H1 (cell line): ENCODE data around the gene SAMD4A. TPM values are rescaled to one million over a fixed set of nuclear protein-coding genes. Genes with fewer than 3 reads are reported as not detected.

Source experiments
- CTCF ChIA-PET: fragments of 300-600 bp; sonication (Branson Sonifier 250); formaldehyde crosslinking; loops from one replicate; lab custom pipeline; 2021; ENCODE audit not compliant: partially characterized antibody; lab: Charles Lee
- POLR2A ChIA-PET: fragments of 300-600 bp; sonication (Branson Sonifier 250); formaldehyde crosslinking; loops from one replicate; lab custom pipeline; 2021; ENCODE audit warnings: inconsistent platforms; ENCODE audit not compliant: partially characterized antibody; lab: Charles Lee
- DNase-seq, 2 experiments: peaks; one replicate each; pipeline versions ENCODE4 v3.0.0 to v3.0.0-alpha.2; 2010 to 2022; ENCODE audit warnings: low spot score in 2 of 2, low read depth in 1 of 2, mixed read lengths in 1 of 2
- FAIRE-seq: peaks from 2 replicates; lab custom pipeline; 2011; peaks lifted over from hg19 to GRCh38; lab: Jason Lieb, UNC
- H2AFZ ChIP-seq: 2 replicates; pipeline ENCODE4 v1.8.1; 2012; ENCODE audit warnings: low read length, inconsistent platforms
- H2AK5ac ChIP-seq: 2 replicates; pipeline ENCODE4 v1.6.1; 2013; ENCODE audit warnings: low read depth, low read length
- H2BK120ac ChIP-seq: replicated peaks from 2 replicates; pipeline ENCODE3; 2013; ENCODE audit warnings: low read depth, low read length, inconsistent platforms
- H2BK12ac ChIP-seq: 2 replicates; pipeline ENCODE4 v1.6.1; 2013; ENCODE audit warnings: low read depth, low read length
- H2BK15ac ChIP-seq: 2 replicates; pipeline ENCODE4 v1.6.1; 2013; ENCODE audit warnings: low read length
- H2BK20ac ChIP-seq: 2 replicates; pipeline ENCODE4 v1.6.1; 2013; ENCODE audit warnings: low read length
- H2BK5ac ChIP-seq: 2 replicates; pipeline ENCODE4 v1.6.1; 2013; ENCODE audit warnings: low read depth, low read length
- H3K14ac ChIP-seq: 2 replicates; pipeline ENCODE4 v1.6.1; 2013; ENCODE audit warnings: inconsistent platforms; ENCODE audit not compliant: insufficient read length
- H3K18ac ChIP-seq: 2 replicates; pipeline ENCODE4 v1.6.1; 2013; ENCODE audit warnings: low read length; ENCODE audit errors: extremely low read depth
- H3K23ac ChIP-seq: 2 replicates; pipeline ENCODE4 v1.6.1; 2013; ENCODE audit warnings: inconsistent platforms; ENCODE audit not compliant: insufficient read length
- H3K23me2 ChIP-seq: 2 replicates; pipeline ENCODE4 v1.6.1; 2013; ENCODE audit warnings: low read depth, low read length
- H3K27ac ChIP-seq: 2 replicates; pipeline ENCODE4 v1.6.1; 2011; ENCODE audit warnings: low read depth, low read length, inconsistent platforms
- H3K27me3 ChIP-seq, 4 experiments: replicated peaks in 1 of 4; 1 replicate in 1 of 4; 2 replicates in 3 of 4; pipeline versions ENCODE4 v1.6.1 to v1.8.1; 2011 to 2013; ENCODE audit warnings: low read length in 3 of 4, mild to moderate bottlenecking in 3 of 4, inconsistent platforms in 2 of 4, mixed read lengths in 2 of 4, moderate library complexity in 1 of 4; ENCODE audit not compliant: control insufficient read depth in 3 of 4, insufficient read depth in 3 of 4; ENCODE audit errors: extremely low read depth in 1 of 4
- H3K36me3 ChIP-seq, 4 experiments: 2 replicates each; pipeline versions ENCODE4 v1.6.1 to v1.8.1; 2011 to 2013; ENCODE audit warnings: mild to moderate bottlenecking in 4 of 4, low read length in 3 of 4, moderate library complexity in 2 of 4, control low read depth in 1 of 4, inconsistent platforms in 1 of 4; ENCODE audit not compliant: insufficient read depth in 4 of 4, control insufficient read depth in 2 of 4
- H3K4ac ChIP-seq: replicated peaks from 2 replicates; pipeline ENCODE3; 2013; ENCODE audit warnings: low read length, low read depth, mixed read lengths, inconsistent platforms; ENCODE audit not compliant: insufficient read length
- H3K4me1 ChIP-seq, 4 experiments: replicated peaks in 1 of 4; 1 replicate in 1 of 4; 2 replicates in 3 of 4; pipeline versions ENCODE4 v1.6.1 to v1.8.1; 2011 to 2013; ENCODE audit warnings: low read length in 3 of 4, inconsistent platforms in 2 of 4, mixed read lengths in 1 of 4; ENCODE audit not compliant: insufficient read depth in 4 of 4, control insufficient read depth in 3 of 4
- H3K4me2 ChIP-seq, 2 experiments: 2 replicates each; pipeline versions ENCODE4 v1.6.1 to v1.8.1; 2011 to 2013; ENCODE audit warnings: low read depth in 2 of 2, low read length in 2 of 2, control low read depth in 1 of 2, inconsistent platforms in 1 of 2, mild to moderate bottlenecking in 1 of 2; ENCODE audit not compliant: insufficient read depth in 1 of 2
- H3K4me3 ChIP-seq, 4 experiments: fragments of 200-600, 300-600 bp in 1 of 4; sonication (generic), shearing (Covaris generic), sonication (Bioruptor Twin) in 1 of 4; 2 replicates each; pipeline versions ENCODE4 v1.5.1 to v1.8.1; 2011 to 2016; ENCODE audit warnings: low read length in 4 of 4, low read depth in 3 of 4, control low read depth in 2 of 4, inconsistent platforms in 2 of 4, mild to moderate bottlenecking in 2 of 4, mixed read lengths in 1 of 4, moderate library complexity in 1 of 4; ENCODE audit not compliant: insufficient read depth in 2 of 4; ENCODE audit errors: extremely low read depth in 1 of 4
- H3K56ac ChIP-seq: replicated peaks from 2 replicates; pipeline ENCODE3; 2013; ENCODE audit warnings: low read depth, mild to moderate bottlenecking, mixed read lengths, low read length, inconsistent platforms; ENCODE audit not compliant: insufficient read length
- H3K79me1 ChIP-seq: 2 replicates; pipeline ENCODE4 v1.6.1; 2013; ENCODE audit warnings: low read depth, low read length, control low read depth
- H3K79me2 ChIP-seq, 2 experiments: 2 replicates each; pipeline versions ENCODE4 v1.6.1 to v1.8.1; 2012 to 2013; ENCODE audit warnings: low read length in 2 of 2, mild to moderate bottlenecking in 2 of 2, inconsistent platforms in 1 of 2; ENCODE audit not compliant: insufficient read depth in 2 of 2, control insufficient read depth in 1 of 2
- H3K9ac ChIP-seq, 4 experiments: replicated peaks in 1 of 4; 1 replicate in 1 of 4; 2 replicates in 3 of 4; pipeline versions ENCODE4 v1.6.1 to v1.8.1; 2011 to 2013; ENCODE audit warnings: low read depth in 3 of 4, low read length in 3 of 4, control low read depth in 2 of 4, mild to moderate bottlenecking in 2 of 4, moderate library complexity in 2 of 4, inconsistent platforms in 1 of 4; ENCODE audit errors: extremely low read depth in 1 of 4
- H3K9me3 ChIP-seq, 2 experiments: 2 replicates each; pipeline versions ENCODE4 v1.6.1 to v1.8.1; 2012 to 2013; ENCODE audit warnings: mild to moderate bottlenecking in 2 of 2, moderate library complexity in 2 of 2, control low read depth in 1 of 2, inconsistent platforms in 1 of 2, low read depth in 1 of 2, low read length in 1 of 2, mixed read lengths in 1 of 2; ENCODE audit not compliant: insufficient read depth in 2 of 2
- H4K20me1 ChIP-seq, 2 experiments: replicated peaks in 1 of 2; 2 replicates each; pipeline versions ENCODE3 to v1.8.1; 2011 to 2013; ENCODE audit warnings: inconsistent platforms in 2 of 2, low read length in 2 of 2, mild to moderate bottlenecking in 1 of 2; ENCODE audit not compliant: insufficient read depth in 2 of 2, control insufficient read depth in 1 of 2
- H4K5ac ChIP-seq: 2 replicates; pipeline ENCODE4 v1.6.1; 2013; ENCODE audit warnings: low read length, low read depth, mixed read lengths, inconsistent platforms; ENCODE audit not compliant: insufficient read length
- H4K8ac ChIP-seq: 2 replicates; pipeline ENCODE4 v1.8.0; 2013; ENCODE audit warnings: mild to moderate bottlenecking, moderate library complexity, low read length, inconsistent platforms; ENCODE audit not compliant: insufficient read depth; ENCODE audit errors: extremely low read depth
- H4K91ac ChIP-seq: replicated peaks from 2 replicates; pipeline ENCODE3; 2013; ENCODE audit warnings: low read length, mixed read lengths, inconsistent platforms; ENCODE audit not compliant: insufficient read length
- CEBPB ChIP-seq: IDR thresholded peaks from 2 replicates; pipeline ENCODE4 v1.6.1; 2012; ENCODE audit warnings: low read depth, low read length
- HDAC2 ChIP-seq, 2 experiments: fragments of 300-600 bp in 1 of 2; sonication (generic) in 1 of 2; IDR thresholded peaks; 2 replicates each; pipeline ENCODE4 v1.6.1; 2011 to 2012; ENCODE audit warnings: low read depth in 2 of 2, low read length in 2 of 2, mild to moderate bottlenecking in 2 of 2, moderate library complexity in 2 of 2, borderline replicate concordance in 1 of 2, inconsistent platforms in 1 of 2
- HDAC6 ChIP-seq: IDR thresholded peaks from one replicate; pipeline ENCODE4 v1.7.1; 2012; ENCODE audit warnings: low read depth, mild to moderate bottlenecking, inconsistent platforms, low read length, moderate library complexity
- KDM5A ChIP-seq: fragments of 200-600 bp; IDR thresholded peaks from 2 replicates; pipeline ENCODE4 v1.7.1; 2012; ENCODE audit warnings: mild to moderate bottlenecking, low read length, inconsistent platforms, mixed read lengths
- NRF1 ChIP-seq: IDR thresholded peaks from 2 replicates; pipeline ENCODE4 v1.6.1; 2011; ENCODE audit warnings: mild to moderate bottlenecking, low read depth, low read length, improper control_type of control experiment
- PHF8 ChIP-seq: fragments of 200-600 bp; sonication (generic); conservative IDR thresholded peaks from 2 replicates; pipeline ENCODE4 v1.7.1; 2012; ENCODE audit warnings: low read depth, mild to moderate bottlenecking, inconsistent platforms, low read length, moderate library complexity
- POU5F1 ChIP-seq: IDR thresholded peaks from 2 replicates; pipeline ENCODE4 v1.6.1; 2011; ENCODE audit warnings: low read depth, mild to moderate bottlenecking, low read length, moderate library complexity
- RAD21 ChIP-seq, 2 experiments: IDR thresholded peaks in 1 of 2; conservative IDR thresholded peaks in 1 of 2; 2 replicates each; pipeline ENCODE4 v1.6.1; 2011; ENCODE audit warnings: low read depth in 2 of 2, low read length in 2 of 2, improper control_type of control experiment in 1 of 2, inconsistent platforms in 1 of 2, mild to moderate bottlenecking in 1 of 2, moderate library complexity in 1 of 2
- RXRA ChIP-seq: IDR thresholded peaks from 2 replicates; pipeline ENCODE4 v1.6.1; 2011; ENCODE audit warnings: low read depth, mild to moderate bottlenecking, low read length, moderate library complexity; ENCODE audit not compliant: insufficient read depth
- SIN3A ChIP-seq, 2 experiments: IDR thresholded peaks in 1 of 2; conservative IDR thresholded peaks in 1 of 2; 2 replicates each; pipeline ENCODE4 v1.6.1; 2011 to 2012; ENCODE audit warnings: low read length in 2 of 2, improper control_type of control experiment in 1 of 2, low read depth in 1 of 2, mild to moderate bottlenecking in 1 of 2
- SP4 ChIP-seq: IDR thresholded peaks from 2 replicates; pipeline ENCODE4 v1.6.1; 2012; ENCODE audit warnings: low read length, inconsistent platforms
- SUZ12 ChIP-seq: fragments of 200-600 bp; sonication (generic); IDR thresholded peaks from 2 replicates; pipeline ENCODE4 v1.6.1; 2012; ENCODE audit warnings: mild to moderate bottlenecking, inconsistent platforms, low read length, moderate library complexity, mixed read lengths
- WGBS, 2 experiments: shearing (Covaris generic) in 1 of 2; methylation state at CpG; one replicate each; pipeline versions ENCODE4 v1.1.6 to v1.1.7; 2013 to 2015; ENCODE audit warnings: low lambda C conversion rate in 2 of 2, mixed read lengths in 2 of 2, inconsistent platforms in 1 of 2, low coverage in 1 of 2, missing lambda C conversion rate in 1 of 2; ENCODE audit not compliant: insufficient replicate concordance in 2 of 2, insufficient coverage in 1 of 2, insufficient read length in 1 of 2; ENCODE audit errors: extremely low coverage in 1 of 2, missing lambda C conversion rate in 1 of 2; 5-methylcytosine and 5-hydroxymethylcytosine counted together
- polyA plus RNA-seq, 7 experiments: library from polyadenylated mRNA; depleted of rRNA in 3 of 7; stranded (reverse) in 5 of 7; unstranded in 2 of 7; fragments of >200 nt in 5 of 7; fragments of 200-250 nt in 2 of 7; gene quantifications; 1 replicate in 5 of 7; 2 replicates in 1 of 7; 4 replicates in 1 of 7; pipeline versions ENCODE4 v1.2.1 to v1.2.3, GENCODE V29; 2011 to 2013; ENCODE audit warnings: missing spikeins in 2 of 7, mixed read lengths in 2 of 7
- total RNA-seq: library from RNA; stranded (reverse); fragmentation: NEBNext Ultra II Directional; extraction: Animal tissue kit (Norgen Biotek cat#: 25700); gene quantifications from 2 replicates; pipeline ENCODE4 v1.2.1, GENCODE V29; 2021
- TF ChIP-seq, protein P1 (sequence below): IDR thresholded peaks from 2 replicates; pipeline ENCODE4 v1.6.1; 2012; ENCODE audit warnings: inconsistent platforms

The SAMD4A gene
- total and polyA plus RNA-seq, 2 of the 8 experiments (the other 6 are each of a cell fraction or from before 2014, with no cell fraction given): 2.4 to 12.3 TPM

DNA sequence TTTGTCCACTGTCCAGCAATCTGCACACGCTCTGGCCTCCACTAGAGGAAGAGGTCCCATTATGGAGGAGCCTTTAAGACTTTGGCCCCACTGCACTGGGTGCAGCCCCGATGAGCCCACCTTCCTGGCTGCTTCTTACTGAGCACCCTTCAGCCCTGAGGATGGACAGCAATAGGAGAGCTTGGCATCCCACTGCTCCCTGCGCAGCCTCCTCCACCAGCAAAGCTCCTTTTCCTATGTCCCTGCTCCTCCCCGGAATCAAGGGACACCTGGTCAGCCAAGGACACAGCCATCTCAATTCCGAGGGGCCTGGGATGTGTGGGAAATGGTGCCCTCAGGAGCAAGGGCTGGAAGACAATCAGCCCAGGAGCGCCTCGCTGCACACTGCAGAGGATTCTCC, 241.0 kb downstream of the SAMD4A start:
- H3K9me3 ChIP-seq: no peaks in the 10 kb centered on the region
- ChIA-PET CTCF (interaction anchor here (0.6 to 8.3 kb wide), 7 partner anchors 15 to 129 kb away, joined by 3 to 86 read pairs (median 3); partner anchors contain the start of gene GCH1), POLR2A (no interaction called here)
- no peak overlapping the region for H3K27ac ChIP-seq
- no peak overlapping the region for H3K4me2 ChIP-seq
- no peak for FAIRE-seq
- H2AFZ ChIP-seq: no peak overlapping the region
- H4K8ac ChIP-seq: no peak overlapping the region; the same call in 1 of the 2 replicates
- H3K79me2 ChIP-seq: no peaks in the 10 kb centered on the region
- H3K56ac ChIP-seq: no peak overlapping the region
- no peaks in the 10 kb centered on the region; a peak in 1 of 7 replicates for H3K27me3 ChIP-seq
- no peak overlapping the region for H3K18ac ChIP-seq
- no peak overlapping the region for H3K4ac ChIP-seq
- H4K91ac ChIP-seq: no peak overlapping the region
- H2BK120ac ChIP-seq: no peak overlapping the region
- no peak overlapping the region for H2BK20ac ChIP-seq
- no peak overlapping the region for H2BK15ac ChIP-seq
- no peaks in the 10 kb centered on the region for H3K23me2 ChIP-seq
- DNase-seq: no peak
- H3K36me3 ChIP-seq: no peaks in the 10 kb centered on the region
- no peaks in the 10 kb centered on the region for H3K79me1 ChIP-seq
- peaks cover 2 to 15% (median 8%) of the 10 kb centered on the region in 4 experiments; a peak in 5 of 7 replicates for H3K4me1 ChIP-seq
- no peak overlapping the region for H2AK5ac ChIP-seq
- 93% methylated on average over 7 of the region's 7 CpGs; no CpG with 5 or more reads in 1 of the 2 experiments for WGBS, 2 experiments
- H3K14ac ChIP-seq: no peak overlapping the region
- no peak overlapping the region for H2BK5ac ChIP-seq
- peaks cover 0 to 3% of the 10 kb centered on the region in 2 experiments for H4K20me1 ChIP-seq
- no peak overlapping the region for H3K9ac ChIP-seq
- H3K23ac ChIP-seq: no peak overlapping the region
- no peak overlapping the region for H3K4me3 ChIP-seq
- no peak overlapping the region for H4K5ac ChIP-seq
- no peak overlapping the region for H2BK12ac ChIP-seq
- TF ChIP-seq SP4 (no peak), PHF8 (no peak), POU5F1 (no peak), SIN3A (conservative IDR thresholded peaks at IDR 0.05 in 1 of 2, IDR thresholded peaks at IDR 0.05 in 1 of 2; ENCODE audit: low read depth in 1 of 2, low read length in 2 of 2) (no peak), SUZ12 (no peak), RAD21 (IDR thresholded peaks at IDR 0.05 in 1 of 2, conservative IDR thresholded peaks at IDR 0.05 in 1 of 2; ENCODE audit: low read depth in 2 of 2, low read length in 2 of 2) (no peak), KDM5A (no peak), HDAC6 (no peak), CEBPB (no peak), HDAC2 (IDR thresholded peaks at IDR 0.05; ENCODE audit: borderline replicate concordance in 1 of 2, low read depth in 2 of 2, low read length in 2 of 2) (no peak), NRF1 (no peak), RXRA (no peak)
- TF ChIP-seq, protein P1, sequence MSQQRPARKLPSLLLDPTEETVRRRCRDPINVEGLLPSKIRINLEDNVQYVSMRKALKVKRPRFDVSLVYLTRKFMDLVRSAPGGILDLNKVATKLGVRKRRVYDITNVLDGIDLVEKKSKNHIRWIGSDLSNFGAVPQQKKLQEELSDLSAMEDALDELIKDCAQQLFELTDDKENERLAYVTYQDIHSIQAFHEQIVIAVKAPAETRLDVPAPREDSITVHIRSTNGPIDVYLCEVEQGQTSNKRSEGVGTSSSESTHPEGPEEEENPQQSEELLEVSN: no peak
